Central memory CD8-positive, alpha-beta T cell (primary cell): ENCODE measurements around the gene GTSE1.

ENCODE experiments used
- ATAC-seq: fragments of 150-1000 bp; cut with Tn5 transposase; replicated peaks from 2 replicates; pipeline ENCODE4 v1.10.0; 2022; ENCODE audit warnings: mild to moderate bottlenecking, moderate FRiP score, moderate number of reproducible peaks; ENCODE audit not compliant: poor library complexity, severe bottlenecking; ENCODE audit errors: extremely low read depth
- DNase-seq, 2 donors: peaks; one replicate each; pipeline ENCODE4 v3.0.0; 2021; ENCODE audit warnings: low spot score in 2 of 2
- H3K27ac Mint-ChIP-seq: one replicate; pipeline ENCODE4 v1.8.0; 2022; ENCODE audit warnings: low read depth, mild to moderate bottlenecking, moderate library complexity, mixed read lengths
- H3K27me3 Mint-ChIP-seq: one replicate; pipeline ENCODE4 v1.8.0; 2022; ENCODE audit warnings: mixed read lengths
- H3K36me3 Mint-ChIP-seq: one replicate; pipeline ENCODE4 v1.8.0; 2022; ENCODE audit warnings: mild to moderate bottlenecking, moderate library complexity, mixed read lengths; ENCODE audit not compliant: insufficient read depth
- H3K4me1 Mint-ChIP-seq: one replicate; pipeline ENCODE4 v1.8.0; 2022; ENCODE audit warnings: mixed read lengths
- H3K4me3 Mint-ChIP-seq: one replicate; pipeline ENCODE4 v1.8.0; 2022; ENCODE audit warnings: mild to moderate bottlenecking, moderate library complexity, mixed read lengths
- H3K9me3 Mint-ChIP-seq: one replicate; pipeline ENCODE4 v1.8.0; 2022; ENCODE audit warnings: mixed read lengths

Gene GTSE1

GRCh38 chr22:46290843-46291785 is 5.6 kb upstream of the GTSE1 start:
- DNase-seq (no peak), ATAC-seq (no peak)
- Mint-ChIP-seq H3K36me3 (peaks cover 43% of the 10 kb centered on the region), H3K9me3 (no peaks in the 10 kb centered on the region), H3K4me1 (peaks cover 65% of the 10 kb centered on the region), H3K27me3 (no peaks in the 10 kb centered on the region), H3K27ac (peak overlapping the region; percentile 93), H3K4me3 (peak overlapping the region; percentile 79)

GRCh38 chr22:46292173-46292572 is 4.5 kb upstream of the GTSE1 start:
- Mint-ChIP-seq H3K36me3 (peaks cover 46% of the 10 kb centered on the region), H3K27ac (peak overlapping the region; percentile 93), H3K27me3 (no peaks in the 10 kb centered on the region), H3K9me3 (no peaks in the 10 kb centered on the region), H3K4me3 (peak overlapping the region; percentile 25), H3K4me1 (peaks cover 72% of the 10 kb centered on the region)
- no peak for ATAC-seq
- no peak for DNase-seq

GRCh38 chr22:46292732-46293131 is 3.9 kb upstream of the GTSE1 start:
- H3K9me3 Mint-ChIP-seq = no peaks in the 10 kb centered on the region
- peak overlapping the region; percentile 93 for H3K27ac Mint-ChIP-seq
- H3K36me3 Mint-ChIP-seq = peaks cover 46% of the 10 kb centered on the region

GRCh38 chr22:46293577-46294260 is 3.0 kb upstream of the GTSE1 start:
- Mint-ChIP-seq H3K27ac (peak overlapping the region; percentile 83), H3K9me3 (no peaks in the 10 kb centered on the region), H3K36me3 (peaks cover 39% of the 10 kb centered on the region), H3K4me3 (peak overlapping the region; percentile 40), H3K27me3 (no peaks in the 10 kb centered on the region), H3K4me1 (peaks cover 65% of the 10 kb centered on the region)
- ATAC-seq (no peak), DNase-seq (no peak)

More at GRCh38 chr22:46292732-46293131, 3.9 kb upstream of the GTSE1 start:
- peak overlapping the region; percentile 25 for H3K4me3 Mint-ChIP-seq
- peaks cover 72% of the 10 kb centered on the region for H3K4me1 Mint-ChIP-seq
- no peaks in the 10 kb centered on the region for H3K27me3 Mint-ChIP-seq
- DNase-seq (no peak), ATAC-seq (no peak)

GRCh38 chr22:46294784-46295183 is 1.9 kb upstream of the GTSE1 start:
- H3K4me3 Mint-ChIP-seq = peak overlapping the region; percentile 96

GRCh38 chr22:46295277-46295971 is 1.2 kb upstream of the GTSE1 start:
- peaks cover 53% of the 10 kb centered on the region for H3K4me1 Mint-ChIP-seq
- no peaks in the 10 kb centered on the region for H3K27me3 Mint-ChIP-seq
- peaks cover 34% of the 10 kb centered on the region for H3K36me3 Mint-ChIP-seq
- H3K9me3 Mint-ChIP-seq = no peaks in the 10 kb centered on the region
- peak overlapping the region; percentile 96 for H3K4me3 Mint-ChIP-seq
- ATAC-seq (no peak), DNase-seq (no peak)
- H3K27ac Mint-ChIP-seq = peak overlapping the region; percentile 99

More at GRCh38 chr22:46294784-46295183, 1.9 kb upstream of the GTSE1 start:
- peaks cover 60% of the 10 kb centered on the region for H3K4me1 Mint-ChIP-seq
- no peaks in the 10 kb centered on the region for H3K9me3 Mint-ChIP-seq
- H3K27me3 Mint-ChIP-seq = no peaks in the 10 kb centered on the region
- ATAC-seq (no peak), DNase-seq (no peak)
- H3K36me3 Mint-ChIP-seq = peaks cover 38% of the 10 kb centered on the region
- peak overlapping the region; percentile 99 for H3K27ac Mint-ChIP-seq

- Mint-ChIP-seq H3K27me3 (no peaks in the 10 kb centered on the region), H3K9me3 (no peaks in the 10 kb centered on the region), H3K4me3 (peak overlapping the region; percentile 96), H3K27ac (peak overlapping the region; percentile 99), H3K4me1 (peaks cover 43% of the 10 kb centered on the region), H3K36me3 (peaks cover 26% of the 10 kb centered on the region)
- ATAC-seq (no peak), DNase-seq (no peak)
Observed at GRCh38 chr22:46297151-46297812, 612 bp downstream of the GTSE1 start.

GRCh38 chr22:46299101-46299500 is 2.4 kb downstream of the GTSE1 start:
- ATAC-seq (no peak), DNase-seq (no peak)
- no peaks in the 10 kb centered on the region for H3K27me3 Mint-ChIP-seq
- peak overlapping the region; percentile 51 for H3K4me3 Mint-ChIP-seq
- no peak overlapping the region for H3K27ac Mint-ChIP-seq
- H3K36me3 Mint-ChIP-seq = peaks cover 20% of the 10 kb centered on the region
- H3K4me1 Mint-ChIP-seq = peaks cover 33% of the 10 kb centered on the region
- no peaks in the 10 kb centered on the region for H3K9me3 Mint-ChIP-seq

- Mint-ChIP-seq H3K4me3 (no peak overlapping the region), H3K27ac (no peak overlapping the region), H3K9me3 (no peaks in the 10 kb centered on the region), H3K4me1 (peaks cover 25% of the 10 kb centered on the region), H3K27me3 (no peaks in the 10 kb centered on the region), H3K36me3 (peaks cover 22% of the 10 kb centered on the region)
- DNase-seq (no peak), ATAC-seq (no peak)
Observed at GRCh38 chr22:46300491-46300890, 3.8 kb downstream of the GTSE1 start.

GRCh38 chr22:46303347-46303965 is 6.8 kb downstream of the GTSE1 start:
- no peaks in the 10 kb centered on the region for H3K9me3 Mint-ChIP-seq

GRCh38 chr22:46308283-46308988 is 11.8 kb downstream of the GTSE1 start:
- H3K4me1 Mint-ChIP-seq = no peaks in the 10 kb centered on the region
- H3K9me3 Mint-ChIP-seq = no peaks in the 10 kb centered on the region
- H3K27me3 Mint-ChIP-seq = no peaks in the 10 kb centered on the region
- H3K27ac Mint-ChIP-seq = no peak overlapping the region
- H3K4me3 Mint-ChIP-seq = no peak overlapping the region
- peaks cover 6% of the 10 kb centered on the region for H3K36me3 Mint-ChIP-seq
- DNase-seq (no peak), ATAC-seq (no peak)

More at GRCh38 chr22:46303347-46303965, 6.8 kb downstream of the GTSE1 start:
- Mint-ChIP-seq H3K27me3 (no peaks in the 10 kb centered on the region), H3K27ac (no peak overlapping the region), H3K4me1 (peaks cover 5% of the 10 kb centered on the region), H3K36me3 (peaks cover 11% of the 10 kb centered on the region), H3K4me3 (no peak overlapping the region)
- no peak for ATAC-seq
- no peak for DNase-seq
